ENCODE data around the gene URB1.

URB1 gene

GRCh38 chr21:32360401-32360975, 32.3 kb downstream of the URB1 start:
- TF ChIP-seq ZFP3 (tag by site-specific recombination; IDR thresholded peaks at IDR 0.05; ENCODE audit: low read depth) (no peak), ZNF426 (tag by site-specific recombination; IDR thresholded peaks at IDR 0.05) (no peak), ZNF416 (tag by site-specific recombination; IDR thresholded peaks at IDR 0.05) (no peak), ZNF704 (tag by site-specific recombination; IDR thresholded peaks at IDR 0.05) (no peak), SP2 (tag by site-specific recombination; IDR thresholded peaks at IDR 0.05) (no peak)
- CTCF ChIA-PET: interaction anchor here (1.0 to 1.2 kb wide), 3 partner anchors 44 to 241 kb away, joined by 3 to 4 read pairs (median 3); no protein-coding TSS in a partner anchor
- Histone ChIP-seq H3K27ac (ENCODE audit: extremely low read depth, low read depth, low read length) (no peak overlapping the region), H3K4me3 (ENCODE audit: low read depth, low read length) (no peak overlapping the region), H3K4me1 (ENCODE audit: control insufficient read depth, insufficient read depth, low read length) (no peaks in the 10 kb centered on the region), H3K9me3 (ENCODE audit: control insufficient read depth, insufficient read depth, low read depth, low read length) (no peaks in the 10 kb centered on the region), H3K36me3 (ENCODE audit: control insufficient read depth in 2 of 2, insufficient read depth in 1 of 2, low read length in 2 of 2) (peaks cover 58 to 97% of the 10 kb centered on the region in 2 experiments)
- POLR2A ChIA-PET: no interaction called here

- H3K36me3 ChIP-seq (ENCODE audit: control insufficient read depth in 2 of 2, insufficient read depth in 1 of 2, low read length in 2 of 2): peaks cover 58 to 99% of the 10 kb centered on the region in 2 experiments
- no peaks in the 10 kb centered on the region for H3K4me1 ChIP-seq (ENCODE audit: control insufficient read depth, insufficient read depth, low read length)
- H3K4me3 ChIP-seq (ENCODE audit: low read depth, low read length): no peak overlapping the region
- no peak overlapping the region for H3K27ac ChIP-seq (ENCODE audit: extremely low read depth, low read depth, low read length)
- no peaks in the 10 kb centered on the region for H3K9me3 ChIP-seq (ENCODE audit: control insufficient read depth, insufficient read depth, low read depth, low read length)
- ChIA-PET CTCF (interaction anchor here (0.7 to 1.2 kb wide), 5 partner anchors 8 to 1685 kb away, joined by 3 to 5 read pairs (median 3); no protein-coding TSS in a partner anchor), POLR2A (no interaction called here)
- TF ChIP-seq ZFP69B (tag by site-specific recombination; IDR thresholded peaks at IDR 0.05): no peak
- TF ChIP-seq CTCF (tag by site-specific recombination; IDR thresholded peaks at IDR 0.05): peak; percentile 62
- no peak for TF ChIP-seq KLF16 (tag by site-specific recombination; IDR thresholded peaks at IDR 0.05)
- TF ChIP-seq ZBTB6 (tag by site-specific recombination; IDR thresholded peaks at IDR 0.05): no peak
- TF ChIP-seq ZNF558 (tag by site-specific recombination; IDR thresholded peaks at IDR 0.05): no peak
- TF ChIP-seq KLF7 (tag by site-specific recombination; IDR thresholded peaks at IDR 0.05; ENCODE audit: borderline replicate concordance): no peak
Observed at GRCh38 chr21:32359719-32360260, 33.0 kb downstream of the URB1 start.

- CTCF ChIA-PET: interaction anchor here (0.7 to 1.0 kb wide), 2 partner anchors 10 to 31 kb away, joined by 3 read pairs; no protein-coding TSS in a partner anchor
- H3K4me3 ChIP-seq (ENCODE audit: low read depth, low read length): no peak overlapping the region
- no peaks in the 10 kb centered on the region for H3K9me3 ChIP-seq (ENCODE audit: control insufficient read depth, insufficient read depth, low read depth, low read length)
- POLR2A ChIA-PET: interaction anchor here (0.6 kb wide), 1 partner anchor 78 kb away, joined by 7 read pairs; the partner anchor contains the start of gene MIS18A
- H3K4me1 ChIP-seq (ENCODE audit: control insufficient read depth, insufficient read depth, low read length): no peaks in the 10 kb centered on the region
- H3K36me3 ChIP-seq (ENCODE audit: control insufficient read depth in 2 of 2, insufficient read depth in 1 of 2, low read length in 2 of 2): peaks cover 54 to 99% of the 10 kb centered on the region in 2 experiments
- H3K27ac ChIP-seq (ENCODE audit: extremely low read depth, low read depth, low read length): no peak overlapping the region
- TF ChIP-seq TSHZ1 (tag by site-specific recombination; IDR thresholded peaks at IDR 0.05; ENCODE audit: borderline replicate concordance) (no peak), ZNF776 (tag by site-specific recombination; IDR thresholded peaks at IDR 0.05; ENCODE audit: borderline replicate concordance) (no peak), HIC1 (tag by site-specific recombination; IDR thresholded peaks at IDR 0.05) (no peak), ZNF248 (tag by site-specific recombination; IDR thresholded peaks at IDR 0.05) (no peak), ZNF335 (tag by site-specific recombination; conservative IDR thresholded peaks at IDR 0.05) (no peak), ZNF785 (tag by site-specific recombination; IDR thresholded peaks at IDR 0.05) (no peak), ZSCAN18 (tag by site-specific recombination; IDR thresholded peaks at IDR 0.05) (no peak)
Observed at GRCh38 chr21:32356874-32357395, 35.9 kb downstream of the URB1 start.

Data from HEK293 (cell line).